Lower lobe of right lung (tissue), 2 donors: ENCODE data around the gene FAM227A. TPM values are rescaled to one million over a fixed set of nuclear protein-coding genes. Genes with fewer than 3 reads are reported as not detected.

Experiments
- ATAC-seq, 2 donors: fragments of 200-7000 bp; cut with Tn5 transposase; one replicate each; pipeline ENCODE4 v1.9.1; 2020 to 2022; ENCODE audit warnings: mild to moderate bottlenecking in 2 of 2, moderate library complexity in 2 of 2
- DNase-seq: peaks from one replicate; pipeline ENCODE4 v3.0.0-alpha.2; 2020
- H3K27ac ChIP-seq: fragments of 200-600 bp; one replicate; pipeline ENCODE4 v1.8.0; 2022
- H3K27me3 ChIP-seq: fragments of 200-600 bp; one replicate; pipeline ENCODE4 v1.8.0; 2022; ENCODE audit warnings: low read depth
- H3K36me3 ChIP-seq: fragments of 200-600 bp; one replicate; pipeline ENCODE4 v1.8.0; 2022; ENCODE audit warnings: mild to moderate bottlenecking
- H3K4me1 ChIP-seq: fragments of 200-600 bp; one replicate; pipeline ENCODE4 v1.8.0; 2022
- H3K4me3 ChIP-seq: fragments of 200-600 bp; one replicate; pipeline ENCODE4 v1.8.0; 2022; ENCODE audit warnings: mild to moderate bottlenecking
- H3K9me3 ChIP-seq: fragments of 200-600 bp; one replicate; pipeline ENCODE4 v1.8.0; 2022
- intact Hi-C: fragments of 100-400 bp; cut with DNase I; formaldehyde crosslinking; loops from one replicate; pipeline ENCODE4 v1.11.0; 2022
- long read RNA-seq: library from polyadenylated mRNA; unstranded; transcript quantifications from one replicate; pipeline ENCODE4 v2.0.0, GENCODE V29; 2021
- total RNA-seq: library from RNA; stranded (reverse); fragmentation: NEBNext Ultra II Directional; extraction: Animal tissue kit (Norgen Biotek cat#: 25700); gene quantifications from one replicate; pipeline ENCODE4 v1.2.1, GENCODE V29; 2021
- TF ChIP-seq, protein P1 (sequence below): fragments of 200-600 bp; IDR thresholded peaks from one replicate; pipeline ENCODE4 v1.8.0; 2022; ENCODE audit warnings: antibody characterized with exemption, mild to moderate bottlenecking
- donor health status: DM: no; HTN: yes; CAD: no; lungs with severe emphysema.

Gene FAM227A
- 3.4 TPM for total RNA-seq
- long read RNA-seq, partial matches to known transcripts, result 0 of 1 reads
- long read RNA-seq, other reads (novel, unspliced or antisense), result 1 of 1 reads

GRCh38 chr22:38656256-38657044, at the start of gene FAM227A, which contains the start of gene CBY1:
FAM227A (minus strand) TSS chr22:38656392; CDS start chr22:38650168, 6,224 bp downstream.
CBY1 (plus strand) TSS chr22:38656638; CDS start chr22:38668055, 11,417 bp downstream.
- TF ChIP-seq, protein P1, sequence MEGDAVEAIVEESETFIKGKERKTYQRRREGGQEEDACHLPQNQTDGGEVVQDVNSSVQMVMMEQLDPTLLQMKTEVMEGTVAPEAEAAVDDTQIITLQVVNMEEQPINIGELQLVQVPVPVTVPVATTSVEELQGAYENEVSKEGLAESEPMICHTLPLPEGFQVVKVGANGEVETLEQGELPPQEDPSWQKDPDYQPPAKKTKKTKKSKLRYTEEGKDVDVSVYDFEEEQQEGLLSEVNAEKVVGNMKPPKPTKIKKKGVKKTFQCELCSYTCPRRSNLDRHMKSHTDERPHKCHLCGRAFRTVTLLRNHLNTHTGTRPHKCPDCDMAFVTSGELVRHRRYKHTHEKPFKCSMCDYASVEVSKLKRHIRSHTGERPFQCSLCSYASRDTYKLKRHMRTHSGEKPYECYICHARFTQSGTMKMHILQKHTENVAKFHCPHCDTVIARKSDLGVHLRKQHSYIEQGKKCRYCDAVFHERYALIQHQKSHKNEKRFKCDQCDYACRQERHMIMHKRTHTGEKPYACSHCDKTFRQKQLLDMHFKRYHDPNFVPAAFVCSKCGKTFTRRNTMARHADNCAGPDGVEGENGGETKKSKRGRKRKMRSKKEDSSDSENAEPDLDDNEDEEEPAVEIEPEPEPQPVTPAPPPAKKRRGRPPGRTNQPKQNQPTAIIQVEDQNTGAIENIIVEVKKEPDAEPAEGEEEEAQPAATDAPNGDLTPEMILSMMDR, result no peak

GRCh38 chr22:38705235-38706100, 49.3 kb upstream of the FAM227A start, which contains the start of gene GTPBP1:
GTPBP1 (plus strand) TSS chr22:38705944; CDS start chr22:38705956, 12 bp downstream.
- TF ChIP-seq, protein P1, result no peak
- peak; percentile 98 for DNase-seq
- intact Hi-C loops, result no loop called here
- no peaks in the 10 kb centered on the region for H3K9me3 ChIP-seq
- peak within 1 kb of the TSS; percentile 95 for H3K4me3 ChIP-seq
- peaks cover 18% of the 10 kb centered on the region for H3K36me3 ChIP-seq
- no peaks in the 10 kb centered on the region for H3K27me3 ChIP-seq
- H3K27ac ChIP-seq, result peak within 1 kb of the TSS; percentile 97
- peak; percentile 91 to 94 for ATAC-seq
- peaks cover 48% of the 10 kb centered on the region for H3K4me1 ChIP-seq

More at GRCh38 chr22:38656256-38657044, at the start of gene FAM227A, which contains the start of gene CBY1:
- Histone ChIP-seq H3K4me3 (peak within 1 kb of the TSS; percentile 98), H3K36me3 (no peaks in the 10 kb centered on the region), H3K4me1 (peaks cover 19% of the 10 kb centered on the region), H3K9me3 (no peaks in the 10 kb centered on the region), H3K27me3 (no peaks in the 10 kb centered on the region), H3K27ac (peak within 1 kb of the TSS; percentile 94)
- DNase-seq, result peak; percentile 95
- peak; percentile 96 to 98 for ATAC-seq
- intact Hi-C loops, result no loop called here

DNA sequence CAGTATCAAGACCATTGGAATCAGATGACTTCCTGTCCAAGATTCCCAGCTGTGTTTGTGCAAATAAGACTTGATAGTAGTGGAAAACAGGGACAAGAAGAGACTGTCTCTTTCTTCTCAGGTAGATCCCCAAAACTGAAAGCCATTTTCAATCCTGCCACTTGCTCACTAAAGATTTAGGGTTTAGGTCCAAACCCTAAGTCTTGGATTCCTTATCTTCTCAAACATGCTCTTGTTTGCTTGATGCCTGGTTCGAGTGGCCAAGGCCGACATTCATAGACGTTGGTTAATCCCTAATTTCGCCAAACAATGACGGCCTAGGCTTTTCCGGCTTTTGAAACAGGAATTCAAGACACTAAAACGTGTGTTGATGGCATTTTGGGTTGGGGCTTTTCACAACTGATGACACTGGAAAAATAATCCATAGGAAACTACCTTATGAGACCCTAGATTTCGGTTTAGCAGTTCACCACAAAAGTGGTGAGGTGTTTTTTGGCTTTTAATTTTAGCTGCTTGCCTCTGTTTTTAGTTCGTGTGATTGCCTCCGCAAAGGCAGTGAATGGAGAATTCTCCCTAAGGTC, 48.6 kb upstream of the FAM227A start:
- H3K4me3 ChIP-seq, result peak overlapping the region; percentile 36
- ATAC-seq, result no peak
- H3K27me3 ChIP-seq, result no peaks in the 10 kb centered on the region
- H3K4me1 ChIP-seq, result peaks cover 48% of the 10 kb centered on the region
- no peak for DNase-seq
- TF ChIP-seq, protein P1, result no peak
- H3K36me3 ChIP-seq, result peaks cover 11% of the 10 kb centered on the region
- no peaks in the 10 kb centered on the region for H3K9me3 ChIP-seq
- intact Hi-C loops, result no loop called here
- peak overlapping the region; percentile 64 for H3K27ac ChIP-seq

DNA sequence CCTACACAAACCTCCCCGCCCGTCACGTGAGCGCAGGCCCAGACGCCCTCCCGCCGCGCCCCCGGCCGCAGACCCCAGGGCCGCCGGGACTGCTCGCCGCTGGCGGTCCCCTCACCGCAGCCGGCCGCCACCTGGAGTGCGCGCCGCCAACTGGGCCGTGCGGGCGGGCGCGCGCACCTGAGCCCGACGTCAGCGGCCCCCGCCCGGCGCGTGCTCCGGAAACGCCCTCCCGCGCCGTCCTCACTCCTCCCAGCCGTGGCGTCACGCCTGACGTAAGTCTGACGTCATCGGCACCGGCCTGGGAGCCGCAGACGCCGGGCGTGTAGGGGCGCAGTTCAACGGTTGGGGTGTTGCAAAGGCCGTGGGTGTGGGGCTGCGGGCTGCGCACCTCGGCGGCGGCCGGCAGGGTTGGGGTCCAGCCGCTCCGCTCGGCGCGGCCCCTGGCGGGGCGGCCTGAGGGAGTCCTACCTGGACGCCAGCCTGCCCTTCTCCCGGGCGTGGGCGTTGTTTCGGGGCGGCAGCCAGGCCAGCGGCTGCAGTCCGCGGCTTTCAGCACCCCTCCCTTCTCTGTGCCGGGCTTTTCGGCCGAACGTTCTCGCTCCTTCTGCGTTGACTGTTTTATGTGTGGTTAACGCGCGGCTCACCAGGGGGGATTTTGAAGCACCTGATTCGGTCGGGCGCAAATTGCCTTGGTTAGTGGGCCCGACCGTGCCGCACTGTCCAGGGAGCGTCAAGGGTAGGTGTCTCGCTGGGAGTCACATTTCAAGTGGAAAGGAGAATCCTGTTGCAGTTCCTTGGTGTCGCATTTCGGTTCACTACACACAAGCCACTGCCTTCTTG, 44.8 kb upstream of the FAM227A start, which contains the start of gene JOSD1:
Gene JOSD1 (minus strand): TSS at position 155 of the 840 bp plus-strand sequence. CDS start 956 bp downstream, outside the sequence.
- intact Hi-C loops, result no loop called here
- H3K4me1 ChIP-seq, result peaks cover 56% of the 10 kb centered on the region
- ATAC-seq, result peak; percentile 78 to 84

More for the DNA sequence above, 44.8 kb upstream of the FAM227A start, which contains the start of gene JOSD1:
- Histone ChIP-seq H3K36me3 (no peaks in the 10 kb centered on the region), H3K4me3 (peak within 1 kb of the TSS; percentile 79), H3K9me3 (no peaks in the 10 kb centered on the region), H3K27me3 (no peaks in the 10 kb centered on the region), H3K27ac (peak within 1 kb of the TSS; percentile 98)
- TF ChIP-seq, protein P1, result no peak
- peak; percentile 96 for DNase-seq
